GM19239 (cell line): ENCODE data around the gene FAM50A.
"Not testable (repeated sequence)": the region's sequence is repeated elsewhere in the genome, so short reads cannot be mapped to it uniquely, and the experiment has no call there.

Experiments used
- DNase-seq: peaks from one replicate; pipeline ENCODE4 v3.0.0; 2011; ENCODE audit warnings: low spot score; ENCODE audit not compliant: insufficient read length
- FAIRE-seq: peaks from 2 replicates; lab custom pipeline; 2011; peaks lifted over from hg19 to GRCh38; lab: Jason Lieb, UNC

The FAM50A gene

GRCh38 chrX:154496591-154497137 is 52.7 kb downstream of the FAM50A start:
- DNase-seq, FAIRE-seq: not testable (repeated sequence)
